ENCODE results near the gene UBALD2.

The UBALD2 gene

DNA sequence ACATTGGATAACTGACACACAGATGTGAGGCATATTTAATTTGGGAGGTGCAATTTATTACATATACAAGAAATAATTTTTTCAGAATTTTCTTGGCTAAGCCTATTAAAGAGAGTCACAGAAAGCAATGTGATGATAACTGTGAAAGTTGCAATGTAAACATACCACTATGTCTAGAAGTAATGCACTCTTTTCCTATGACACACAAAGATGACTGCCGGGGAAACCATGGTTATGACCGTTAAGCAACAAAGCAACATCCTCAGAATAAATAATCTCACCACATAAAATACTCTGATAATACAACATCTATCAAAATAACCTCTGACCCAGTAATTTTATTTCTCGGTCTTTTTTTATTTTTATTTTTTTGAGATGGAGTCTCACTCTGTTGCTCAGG, 53.4 kb downstream of the UBALD2 start:
- no peak for DNase-seq (ENCODE audit: low read depth)

All from activated T-cell treated with anti-CD3 and anti-CD28 coated beads for 24 hours (primary cell).